Smooth muscle cell (in vitro differentiated cells): ENCODE measurements around the gene PBX2. TPM values are rescaled to one million over a fixed set of nuclear protein-coding genes. Genes with fewer than 3 reads are reported as not detected.

Experiments
- DNase-seq: peaks from one replicate; lab custom pipeline; 2025; ENCODE audit not compliant: unreplicated experiment; lab: John Stamatoyannopoulos, UW
- H2AFZ ChIP-seq: fragments of 200-600 bp; sonication (generic); 2 replicates; pipeline ENCODE4 v1.6.0; 2016; ENCODE audit warnings: antibody characterized with exemption, low read depth, mild to moderate bottlenecking
- H3F3A ChIP-seq: fragments of 200-600 bp; sonication (generic); 2 replicates; pipeline ENCODE4 v1.6.0; 2017; ENCODE audit warnings: antibody characterized with exemption, low read depth
- H3K27ac ChIP-seq: fragments of 200-600 bp; sonication (generic); 2 replicates; pipeline ENCODE4 v1.5.1; 2016; ENCODE audit warnings: low read depth, mild to moderate bottlenecking
- H3K27me3 ChIP-seq: fragments of 200-600 bp; sonication (generic); 2 replicates; pipeline ENCODE4 v1.6.1; 2016; ENCODE audit warnings: low read depth, mild to moderate bottlenecking
- H3K36me3 ChIP-seq: fragments of 200-600 bp; sonication (generic); 2 replicates; pipeline ENCODE4 v1.5.1; 2016; ENCODE audit warnings: low read depth
- H3K4me1 ChIP-seq: fragments of 200-600 bp; sonication (generic); 2 replicates; pipeline ENCODE4 v1.5.1; 2016; ENCODE audit warnings: low read depth
- H3K4me2 ChIP-seq: fragments of 200-600 bp; sonication (generic); 2 replicates; pipeline ENCODE4 v1.6.0; 2016; ENCODE audit warnings: mild to moderate bottlenecking
- H3K4me3 ChIP-seq: fragments of 200-600 bp; sonication (generic); 2 replicates; pipeline ENCODE4 v1.5.1; 2016; ENCODE audit warnings: mild to moderate bottlenecking
- H3K79me2 ChIP-seq: fragments of 200-600 bp; sonication (generic); 2 replicates; pipeline ENCODE4 v1.6.0; 2016; ENCODE audit warnings: low read depth, mild to moderate bottlenecking
- H3K9ac ChIP-seq: fragments of 200-600 bp; sonication (generic); 2 replicates; pipeline ENCODE4 v1.6.0; 2016; ENCODE audit warnings: low read depth
- H3K9me3 ChIP-seq: fragments of 200-600 bp; sonication (generic); replicated peaks from 2 replicates; pipeline ENCODE4 v1.5.1; 2016; ENCODE audit warnings: low read depth
- H4K20me1 ChIP-seq: fragments of 200-600 bp; sonication (generic); 2 replicates; pipeline ENCODE4 v1.6.0; 2016; ENCODE audit warnings: low read depth
- WGBS: methylation state at CpG from one replicate; pipeline ENCODE4 v1.1.7; 2016; ENCODE audit warnings: low lambda C conversion rate; 5-methylcytosine and 5-hydroxymethylcytosine counted together
- polyA plus RNA-seq: library from polyadenylated mRNA; unstranded; fragments of >200 nt; fragmentation: Nextera tagmentation; extraction: Ambion mirVana; gene quantifications from 2 replicates; pipeline ENCODE4 v1.2.1, GENCODE V29; 2016
- total RNA-seq: library from RNA; depleted of rRNA; stranded (reverse); fragments of >200 nt; gene quantifications from 2 replicates; pipeline ENCODE4 v1.2.3, GENCODE V29; 2014
- TF ChIP-seq, protein P1 (sequence below): fragments of 200-600 bp; sonication (generic); IDR thresholded peaks from 2 replicates; pipeline ENCODE4 v1.5.1; 2017; ENCODE audit warnings: borderline replicate concordance, mild to moderate bottlenecking, antibody characterized with exemption; ENCODE audit not compliant: insufficient read depth, poor library complexity, severe bottlenecking

The PBX2 gene
- total and polyA plus RNA-seq, 2 experiments from 2014 or later = 14.0 to 43.6 TPM

DNA sequence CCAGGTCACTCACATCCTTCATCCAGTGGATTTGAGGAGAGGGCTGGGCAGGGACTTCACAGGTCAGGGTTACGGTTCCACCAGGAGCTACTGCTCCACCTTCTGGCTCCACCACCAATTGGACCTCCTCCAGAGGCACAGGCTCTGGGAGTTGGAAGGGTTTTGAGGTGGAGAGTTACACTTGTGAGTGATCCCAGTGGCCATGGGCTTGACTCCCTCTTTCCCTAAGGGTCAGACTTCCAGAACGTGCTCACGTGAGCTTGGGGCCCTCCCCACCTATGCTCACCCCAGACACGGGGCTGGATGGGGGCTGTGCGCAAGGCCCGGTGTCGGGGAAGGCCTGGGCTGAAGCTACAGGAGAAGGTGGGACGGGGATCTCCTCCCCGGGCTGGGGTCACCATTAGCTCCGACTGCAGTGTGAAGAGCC is 7.4 kb downstream of the PBX2 start:
- Histone ChIP-seq H3K27ac (no peak overlapping the region), H2AFZ (no peak overlapping the region), H4K20me1 (no peaks in the 10 kb centered on the region), H3K36me3 (no peaks in the 10 kb centered on the region), H3K4me1 (peaks cover 3% of the 10 kb centered on the region), H3K27me3 (no peaks in the 10 kb centered on the region), H3K4me3 (no peak overlapping the region), H3K9me3 (no peaks in the 10 kb centered on the region), H3K9ac (no peak overlapping the region), H3K4me2 (no peak overlapping the region), H3F3A (peaks cover 15% of the 10 kb centered on the region), H3K79me2 (peaks cover 11% of the 10 kb centered on the region)
- TF ChIP-seq, protein P1, sequence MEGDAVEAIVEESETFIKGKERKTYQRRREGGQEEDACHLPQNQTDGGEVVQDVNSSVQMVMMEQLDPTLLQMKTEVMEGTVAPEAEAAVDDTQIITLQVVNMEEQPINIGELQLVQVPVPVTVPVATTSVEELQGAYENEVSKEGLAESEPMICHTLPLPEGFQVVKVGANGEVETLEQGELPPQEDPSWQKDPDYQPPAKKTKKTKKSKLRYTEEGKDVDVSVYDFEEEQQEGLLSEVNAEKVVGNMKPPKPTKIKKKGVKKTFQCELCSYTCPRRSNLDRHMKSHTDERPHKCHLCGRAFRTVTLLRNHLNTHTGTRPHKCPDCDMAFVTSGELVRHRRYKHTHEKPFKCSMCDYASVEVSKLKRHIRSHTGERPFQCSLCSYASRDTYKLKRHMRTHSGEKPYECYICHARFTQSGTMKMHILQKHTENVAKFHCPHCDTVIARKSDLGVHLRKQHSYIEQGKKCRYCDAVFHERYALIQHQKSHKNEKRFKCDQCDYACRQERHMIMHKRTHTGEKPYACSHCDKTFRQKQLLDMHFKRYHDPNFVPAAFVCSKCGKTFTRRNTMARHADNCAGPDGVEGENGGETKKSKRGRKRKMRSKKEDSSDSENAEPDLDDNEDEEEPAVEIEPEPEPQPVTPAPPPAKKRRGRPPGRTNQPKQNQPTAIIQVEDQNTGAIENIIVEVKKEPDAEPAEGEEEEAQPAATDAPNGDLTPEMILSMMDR = no peak
- 94% methylated on average over 10 of the region's 10 CpGs for whole genome bisulfite sequencing
- no peak for DNase-seq

DNA sequence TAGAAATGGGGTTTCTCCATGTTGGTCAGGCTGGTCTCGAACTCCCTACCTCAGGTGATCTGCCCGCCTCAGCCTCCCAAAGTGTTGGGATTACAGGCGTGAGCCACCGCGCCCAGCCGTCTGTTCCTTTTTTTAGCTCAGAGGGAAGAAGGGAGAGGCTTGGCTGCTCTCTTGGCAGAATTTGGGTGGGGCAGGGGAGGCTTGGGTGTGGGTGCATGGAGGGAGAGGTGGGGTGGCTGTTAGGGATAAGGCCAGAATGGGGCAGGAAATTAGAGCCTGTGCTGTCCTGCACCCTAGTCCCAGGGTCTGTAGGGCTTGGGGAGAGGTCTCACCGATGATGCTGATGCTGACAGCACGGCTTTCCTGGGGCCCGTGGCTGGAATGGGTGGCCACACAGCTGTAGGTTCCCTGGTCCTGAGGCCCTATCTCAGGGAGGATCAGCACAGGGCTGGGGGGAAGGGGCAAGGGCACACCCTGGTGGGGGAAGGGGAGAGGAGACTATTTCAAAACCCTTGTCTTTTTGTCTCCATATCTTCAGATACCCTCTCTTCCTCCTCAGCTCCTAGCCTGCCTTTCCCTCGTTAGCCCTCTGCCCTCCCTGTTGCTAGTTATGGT is 8.0 kb downstream of the PBX2 start:
- WGBS = 96% methylated on average over 10 of the region's 10 CpGs
- no peaks in the 10 kb centered on the region for H4K20me1 ChIP-seq
- no peak overlapping the region for H3K27ac ChIP-seq
- H3K4me2 ChIP-seq = no peak overlapping the region
- peaks cover 11% of the 10 kb centered on the region for H3F3A ChIP-seq
- no peaks in the 10 kb centered on the region for H3K9me3 ChIP-seq
- peaks cover 3% of the 10 kb centered on the region for H3K4me1 ChIP-seq
- no peak for DNase-seq
- H3K9ac ChIP-seq = no peak overlapping the region
- H3K36me3 ChIP-seq = no peaks in the 10 kb centered on the region
- H2AFZ ChIP-seq = no peak overlapping the region
- H3K79me2 ChIP-seq = peaks cover 11% of the 10 kb centered on the region
- no peak overlapping the region for H3K4me3 ChIP-seq
- TF ChIP-seq, protein P1 = no peak
- H3K27me3 ChIP-seq = no peaks in the 10 kb centered on the region

DNA sequence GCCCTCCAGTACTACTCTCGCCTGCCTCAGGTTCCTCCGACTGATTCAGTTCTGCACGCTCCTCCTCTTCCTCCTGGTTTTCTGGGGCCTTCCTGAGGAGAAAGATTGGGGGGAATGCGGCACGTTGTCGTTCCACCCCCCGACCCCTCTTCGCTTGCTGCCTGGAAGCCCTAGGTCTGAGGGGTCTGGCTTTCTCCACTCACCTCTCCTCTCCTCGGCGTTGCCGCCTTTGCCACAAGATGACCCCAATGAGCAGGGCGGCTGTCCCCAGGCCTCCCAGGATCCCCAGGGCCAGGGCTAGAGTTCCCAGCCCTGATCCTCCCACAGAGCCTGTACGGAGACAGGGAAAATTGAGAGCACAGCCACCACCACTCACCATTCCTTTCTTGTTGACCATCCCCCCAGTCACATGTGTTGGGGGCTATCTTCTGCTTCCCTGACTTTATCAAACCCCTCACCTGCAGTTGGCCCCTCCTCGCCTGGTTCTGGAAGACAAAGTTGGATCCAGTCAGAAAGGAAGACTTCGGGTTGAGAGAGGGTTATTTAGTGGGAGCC is 8.8 kb downstream of the PBX2 start:
- Histone ChIP-seq H3K27ac (no peak overlapping the region), H3F3A (peaks cover 9% of the 10 kb centered on the region), H3K27me3 (no peaks in the 10 kb centered on the region), H3K79me2 (peaks cover 11% of the 10 kb centered on the region), H3K4me2 (no peak overlapping the region), H2AFZ (no peak overlapping the region), H3K4me3 (no peak overlapping the region), H3K36me3 (no peaks in the 10 kb centered on the region), H3K4me1 (peaks cover 9% of the 10 kb centered on the region), H3K9ac (no peak overlapping the region), H3K9me3 (no peaks in the 10 kb centered on the region), H4K20me1 (no peaks in the 10 kb centered on the region)
- no peak for DNase-seq
- WGBS = 96% methylated on average over 15 of the region's 15 CpGs
- TF ChIP-seq, protein P1 = no peak
